HEK293 (cell line): Measurements from ENCODE around the gene PLA2G4B.

Source experiments
- BCL11A ChIP-seq: fragments of 450-650 bp; formaldehyde crosslinking; IDR thresholded peaks from 2 replicates; pipeline ENCODE4 v1.5.1; 2016; ENCODE audit warnings: low read depth, missing biosample characterization, missing genetic modification characterization
- CTCF ChIP-seq: fragments of 450-650 bp; formaldehyde crosslinking; IDR thresholded peaks from 2 replicates; pipeline ENCODE4 v1.5.1; 2016; ENCODE audit warnings: missing biosample characterization, missing genetic modification characterization
- EGR2 ChIP-seq: fragments of 450-650 bp; formaldehyde crosslinking; IDR thresholded peaks from 2 replicates; pipeline ENCODE4 v1.5.1; 2016; ENCODE audit warnings: low read depth, missing biosample characterization, missing genetic modification characterization
- REST ChIP-seq: fragments of 450-650 bp; formaldehyde crosslinking; IDR thresholded peaks from 2 replicates; pipeline ENCODE4 v1.5.1; 2016; ENCODE audit warnings: missing biosample characterization, missing genetic modification characterization
- ZNF629 ChIP-seq: fragments of 450-650 bp; formaldehyde crosslinking; IDR thresholded peaks from 2 replicates; pipeline ENCODE4 v1.5.1; 2017; ENCODE audit warnings: missing biosample characterization, missing genetic modification characterization
- ZNF660 ChIP-seq: fragments of 450-650 bp; IDR thresholded peaks from 2 replicates; pipeline ENCODE4 v1.5.1; 2018; ENCODE audit warnings: missing biosample characterization, mild to moderate bottlenecking, missing genetic modification characterization

GRCh38 chr15:41856262-41856661, 17.6 kb downstream of the PLA2G4B start:
- TF ChIP-seq BCL11A (no peak), CTCF (tag by site-specific recombination) (no peak), EGR2 (tag by site-specific recombination) (peak; percentile 66), ZNF660 (tag by site-specific recombination) (no peak), REST (tag by site-specific recombination) (no peak), ZNF629 (tag by site-specific recombination) (no peak)
